ENCODE results near the gene KCNIP4. TPM values are rescaled to one million over a fixed set of nuclear protein-coding genes. Genes with fewer than 3 reads are reported as not detected.

The KCNIP4 gene
- total RNA-seq, 1 donor from 2014 or later = not detected

GRCh38 chr4:20997886-20998285 lies 950.7 kb downstream of the KCNIP4 start:
- Mint-ChIP-seq H3K27me3 (no peaks in the 10 kb centered on the region), H3K27ac (no peak overlapping the region), H3K4me1 (no peaks in the 10 kb centered on the region), H3K36me3 (ENCODE audit: low read depth) (no peaks in the 10 kb centered on the region), H3K4me3 (no peak overlapping the region), H3K9me3 (peaks cover 2% of the 10 kb centered on the region)
- ChIA-PET POLR2A (no interaction called here), CTCF (no interaction called here)
- no peak for TF ChIP-seq CTCF (IDR thresholded peaks at IDR 0.05)
- intact Hi-C loops (cut with micrococcal nuclease) = no loop called here
- ATAC-seq (ENCODE audit: low read depth) (no peak), DNase-seq (no peak)

GRCh38 chr4:20995610-20996009 lies 953.0 kb downstream of the KCNIP4 start:
- ATAC-seq (ENCODE audit: low read depth) = no peak
- CTCF ChIA-PET = no interaction called here
- Mint-ChIP-seq H3K36me3 (ENCODE audit: low read depth) (no peaks in the 10 kb centered on the region), H3K27ac (no peak overlapping the region), H3K27me3 (no peaks in the 10 kb centered on the region), H3K4me3 (no peak overlapping the region), H3K9me3 (peaks cover 4% of the 10 kb centered on the region), H3K4me1 (no peaks in the 10 kb centered on the region)
- TF ChIP-seq CTCF (IDR thresholded peaks at IDR 0.05) = no peak
- DNase-seq = no peak
- POLR2A ChIA-PET = no interaction called here
- intact Hi-C loops (cut with micrococcal nuclease) = no loop called here

GRCh38 chr4:20995015-20995414 lies 953.6 kb downstream of the KCNIP4 start:
- Mint-ChIP-seq H3K36me3 (ENCODE audit: low read depth) (no peaks in the 10 kb centered on the region), H3K4me3 (no peak overlapping the region), H3K27ac (no peak overlapping the region), H3K9me3 (peaks cover 4% of the 10 kb centered on the region), H3K27me3 (no peaks in the 10 kb centered on the region), H3K4me1 (no peaks in the 10 kb centered on the region)
- ATAC-seq (ENCODE audit: low read depth) = no peak
- ChIA-PET POLR2A (no interaction called here), CTCF (no interaction called here)
- intact Hi-C loops (cut with micrococcal nuclease) = no loop called here
- no peak for DNase-seq
- TF ChIP-seq CTCF (IDR thresholded peaks at IDR 0.05) = no peak

GRCh38 chr4:20992002-20992401 lies 956.6 kb downstream of the KCNIP4 start:
- intact Hi-C loops (cut with micrococcal nuclease) = no loop called here
- no peak for TF ChIP-seq CTCF (IDR thresholded peaks at IDR 0.05)
- Mint-ChIP-seq H3K27ac (no peak overlapping the region), H3K4me1 (no peaks in the 10 kb centered on the region), H3K36me3 (ENCODE audit: low read depth) (no peaks in the 10 kb centered on the region), H3K4me3 (no peak overlapping the region), H3K9me3 (peaks cover 6% of the 10 kb centered on the region), H3K27me3 (no peaks in the 10 kb centered on the region)
- DNase-seq = no peak
- CTCF ChIA-PET = no interaction called here
- POLR2A ChIA-PET = no interaction called here
- no peak for ATAC-seq (ENCODE audit: low read depth)

- TF ChIP-seq CTCF (IDR thresholded peaks at IDR 0.05) = no peak
- no peak overlapping the region for H3K4me3 Mint-ChIP-seq
- no peaks in the 10 kb centered on the region for H3K4me1 Mint-ChIP-seq
- ChIA-PET CTCF (no interaction called here), POLR2A (no interaction called here)
- H3K36me3 Mint-ChIP-seq (ENCODE audit: low read depth) = no peaks in the 10 kb centered on the region
- ATAC-seq (ENCODE audit: low read depth) = no peak
- intact Hi-C loops (cut with micrococcal nuclease) = no loop called here
- H3K27me3 Mint-ChIP-seq = no peaks in the 10 kb centered on the region
- DNase-seq = no peak
- H3K9me3 Mint-ChIP-seq = peaks cover 5% of the 10 kb centered on the region
- no peak overlapping the region for H3K27ac Mint-ChIP-seq
Observed at GRCh38 chr4:20987191-20987590, 961.4 kb downstream of the KCNIP4 start.
